HEK293 (cell line): ENCODE data around the gene GTF2F1.

Source experiments
- GLI2 ChIP-seq: fragments of 450-650 bp; formaldehyde crosslinking; IDR thresholded peaks from 2 replicates; pipeline ENCODE4; 2017; ENCODE audit warnings: missing biosample characterization, missing genetic modification characterization, low read depth, borderline replicate concordance
- GLI4 ChIP-seq: fragments of 450-650 bp; formaldehyde crosslinking; IDR thresholded peaks from 2 replicates; pipeline ENCODE4 v1.5.1; 2016; ENCODE audit warnings: missing biosample characterization, missing genetic modification characterization
- HOXC10 ChIP-seq: sonication (generic); formaldehyde crosslinking; IDR thresholded peaks from 2 replicates; pipeline ENCODE4 v1.8.1; 2023; ENCODE audit warnings: mild to moderate bottlenecking, missing genetic modification reagents
- KLF9 ChIP-seq: fragments of 450-650 bp; formaldehyde crosslinking; IDR thresholded peaks from 2 replicates; pipeline ENCODE4 v1.5.1; 2016; ENCODE audit warnings: missing biosample characterization, missing genetic modification characterization, low read depth
- REPIN1 ChIP-seq: fragments of 450-650 bp; formaldehyde crosslinking; IDR thresholded peaks from 2 replicates; pipeline ENCODE4 v1.5.1; 2017; ENCODE audit warnings: missing biosample characterization, missing genetic modification characterization, low read depth
- TCF7L2 ChIP-seq: IDR thresholded peaks from 2 replicates; pipeline ENCODE4 v1.6.1; 2011; ENCODE audit warnings: low read depth, mild to moderate bottlenecking, inconsistent platforms, low read length, moderate library complexity, borderline replicate concordance
- ZFP69B ChIP-seq: fragments of 450-650 bp; formaldehyde crosslinking; IDR thresholded peaks from 2 replicates; pipeline ENCODE4 v1.5.1; 2016; ENCODE audit warnings: missing biosample characterization, missing genetic modification characterization
- ZNF10 ChIP-seq: fragments of 450-650 bp; formaldehyde crosslinking; IDR thresholded peaks from 2 replicates; pipeline ENCODE4 v1.5.1; 2017; ENCODE audit warnings: missing biosample characterization, missing genetic modification characterization
- ZNF114 ChIP-seq: fragments of 450-650 bp; formaldehyde crosslinking; IDR thresholded peaks from 2 replicates; pipeline ENCODE4 v1.5.0; 2017; ENCODE audit warnings: missing biosample characterization, missing genetic modification characterization
- ZNF140 ChIP-seq: fragments of 450-650 bp; formaldehyde crosslinking; IDR thresholded peaks from 2 replicates; pipeline ENCODE4 v1.5.1; 2016; ENCODE audit warnings: missing biosample characterization, missing genetic modification characterization
- ZNF157 ChIP-seq: fragments of 450-650 bp; formaldehyde crosslinking; IDR thresholded peaks from 2 replicates; pipeline ENCODE4 v1.5.1; 2016; ENCODE audit warnings: missing biosample characterization, missing genetic modification characterization
- ZNF184 ChIP-seq: fragments of 450-650 bp; IDR thresholded peaks from 2 replicates; pipeline ENCODE4 v1.5.1; 2018; ENCODE audit warnings: missing biosample characterization, mild to moderate bottlenecking, missing genetic modification characterization
- ZNF202 ChIP-seq: fragments of 450-650 bp; formaldehyde crosslinking; IDR thresholded peaks from 2 replicates; pipeline ENCODE4 v1.5.1; 2016; ENCODE audit warnings: missing biosample characterization, missing genetic modification characterization, borderline replicate concordance
- ZNF214 ChIP-seq: fragments of 450-650 bp; formaldehyde crosslinking; IDR thresholded peaks from 2 replicates; pipeline ENCODE4 v1.5.1; 2017; ENCODE audit warnings: missing biosample characterization, mild to moderate bottlenecking, missing genetic modification characterization, borderline replicate concordance
- ZNF223 ChIP-seq: fragments of 450-650 bp; formaldehyde crosslinking; IDR thresholded peaks from 2 replicates; pipeline ENCODE4 v1.5.1; 2016; ENCODE audit warnings: missing biosample characterization, missing genetic modification characterization
- ZNF248 ChIP-seq: fragments of 450-650 bp; formaldehyde crosslinking; IDR thresholded peaks from 2 replicates; pipeline ENCODE4 v1.5.1; 2017; ENCODE audit warnings: missing biosample characterization, missing genetic modification characterization
- ZNF37A ChIP-seq: fragments of 450-650 bp; IDR thresholded peaks from 2 replicates; pipeline ENCODE4 v1.5.1; 2018; ENCODE audit warnings: missing biosample characterization, missing genetic modification characterization
- ZNF416 ChIP-seq: fragments of 450-650 bp; formaldehyde crosslinking; IDR thresholded peaks from 2 replicates; pipeline ENCODE4 v1.5.1; 2016; ENCODE audit warnings: missing biosample characterization, missing genetic modification characterization
- ZNF510 ChIP-seq: fragments of 450-650 bp; formaldehyde crosslinking; IDR thresholded peaks from 2 replicates; pipeline ENCODE4 v1.5.1; 2018; ENCODE audit warnings: mild to moderate bottlenecking, missing genetic modification characterization, missing biosample characterization; ENCODE audit not compliant: insufficient replicate concordance
- ZNF561 ChIP-seq: fragments of 450-650 bp; IDR thresholded peaks from 2 replicates; pipeline ENCODE4 v1.5.1; 2018; ENCODE audit warnings: missing biosample characterization, missing genetic modification characterization, borderline replicate concordance
- ZNF585B ChIP-seq: fragments of 450-650 bp; formaldehyde crosslinking; IDR thresholded peaks from 2 replicates; pipeline ENCODE4 v1.5.1; 2016; ENCODE audit warnings: missing biosample characterization, missing genetic modification characterization
- ZNF596 ChIP-seq: fragments of 450-650 bp; IDR thresholded peaks from 2 replicates; pipeline ENCODE4 v1.5.0; 2018; ENCODE audit warnings: missing biosample characterization, mild to moderate bottlenecking, missing genetic modification characterization, moderate library complexity
- ZNF629 ChIP-seq: fragments of 450-650 bp; formaldehyde crosslinking; IDR thresholded peaks from 2 replicates; pipeline ENCODE4 v1.5.1; 2017; ENCODE audit warnings: missing biosample characterization, missing genetic modification characterization
- ZNF707 ChIP-seq: fragments of 450-650 bp; formaldehyde crosslinking; IDR thresholded peaks from 2 replicates; pipeline ENCODE4 v1.5.1; 2016; ENCODE audit warnings: missing biosample characterization, missing genetic modification characterization
- ZNF747 ChIP-seq: fragments of 450-650 bp; formaldehyde crosslinking; IDR thresholded peaks from 2 replicates; pipeline ENCODE4 v1.5.1; 2016; ENCODE audit warnings: missing biosample characterization, missing genetic modification characterization
- TF ChIP-seq, protein P1 (sequence below): fragments of 450-650 bp; formaldehyde crosslinking; IDR thresholded peaks from 2 replicates; pipeline ENCODE4 v1.5.1; 2017; ENCODE audit warnings: missing biosample characterization, missing genetic modification characterization
- TF ChIP-seq, protein P2 (sequence below): fragments of 450-650 bp; formaldehyde crosslinking; IDR thresholded peaks from 2 replicates; pipeline ENCODE4 v1.5.1; 2016; ENCODE audit warnings: missing biosample characterization, missing genetic modification characterization
- TF ChIP-seq, protein P3 (sequence below): fragments of 450-650 bp; formaldehyde crosslinking; conservative IDR thresholded peaks from 2 replicates; pipeline ENCODE4 v1.5.1; 2016; ENCODE audit warnings: low read depth, missing biosample characterization, missing genetic modification characterization
- TF ChIP-seq, protein P4 (sequence below): fragments of 450-650 bp; formaldehyde crosslinking; IDR thresholded peaks from 2 replicates; pipeline ENCODE4 v1.5.1; 2016; ENCODE audit warnings: missing biosample characterization, missing genetic modification characterization
- TF ChIP-seq, protein P5 (sequence below): fragments of 450-650 bp; IDR thresholded peaks from 2 replicates; pipeline ENCODE4 v1.5.1; 2018; ENCODE audit warnings: missing biosample characterization, missing genetic modification characterization

Gene GTF2F1

GRCh38 chr19:6373096-6373812 is 19.7 kb downstream of the GTF2F1 start (continued):
- TF ChIP-seq, protein P1, sequence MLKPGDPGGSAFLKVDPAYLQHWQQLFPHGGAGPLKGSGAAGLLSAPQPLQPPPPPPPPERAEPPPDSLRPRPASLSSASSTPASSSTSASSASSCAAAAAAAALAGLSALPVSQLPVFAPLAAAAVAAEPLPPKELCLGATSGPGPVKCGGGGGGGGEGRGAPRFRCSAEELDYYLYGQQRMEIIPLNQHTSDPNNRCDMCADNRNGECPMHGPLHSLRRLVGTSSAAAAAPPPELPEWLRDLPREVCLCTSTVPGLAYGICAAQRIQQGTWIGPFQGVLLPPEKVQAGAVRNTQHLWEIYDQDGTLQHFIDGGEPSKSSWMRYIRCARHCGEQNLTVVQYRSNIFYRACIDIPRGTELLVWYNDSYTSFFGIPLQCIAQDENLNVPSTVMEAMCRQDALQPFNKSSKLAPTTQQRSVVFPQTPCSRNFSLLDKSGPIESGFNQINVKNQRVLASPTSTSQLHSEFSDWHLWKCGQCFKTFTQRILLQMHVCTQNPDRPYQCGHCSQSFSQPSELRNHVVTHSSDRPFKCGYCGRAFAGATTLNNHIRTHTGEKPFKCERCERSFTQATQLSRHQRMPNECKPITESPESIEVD (tag by site-specific recombination): no peak
- TF ChIP-seq ZFP69B: no peak
- no peak for TF ChIP-seq ZNF223 (tag by site-specific recombination)
- TF ChIP-seq ZNF747: no peak
- TF ChIP-seq ZNF707 (tag by site-specific recombination): no peak
- TF ChIP-seq, protein P2, sequence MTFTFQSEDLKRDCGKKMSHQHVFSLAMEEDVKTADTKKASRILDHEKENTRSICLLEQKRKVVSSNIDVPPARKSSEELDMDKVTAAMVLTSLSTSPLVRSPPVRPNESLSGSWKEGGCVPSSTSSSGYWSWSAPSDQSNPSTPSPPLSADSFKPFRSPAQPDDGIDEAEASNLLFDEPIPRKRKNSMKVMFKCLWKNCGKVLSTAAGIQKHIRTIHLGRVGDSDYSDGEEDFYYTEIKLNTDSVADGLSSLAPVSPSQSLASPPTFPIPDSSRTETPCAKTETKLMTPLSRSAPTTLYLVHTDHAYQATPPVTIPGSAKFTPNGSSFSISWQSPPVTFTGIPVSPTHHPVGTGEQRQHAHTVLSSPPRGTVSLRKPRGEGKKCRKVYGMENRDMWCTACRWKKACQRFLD: no peak
- no peak for TF ChIP-seq ZNF596 (tag by site-specific recombination)
- no peak for TF ChIP-seq TCF7L2
- no peak for TF ChIP-seq ZNF157 (tag by site-specific recombination)
- TF ChIP-seq ZNF510 (tag by site-specific recombination): no peak
- TF ChIP-seq GLI2 (tag by site-specific recombination): no peak
- TF ChIP-seq ZNF561: no peak
- TF ChIP-seq ZNF114 (tag by site-specific recombination): no peak
- TF ChIP-seq HOXC10: no peak
- no peak for TF ChIP-seq ZNF585B (tag by site-specific recombination)
- TF ChIP-seq, protein P3, sequence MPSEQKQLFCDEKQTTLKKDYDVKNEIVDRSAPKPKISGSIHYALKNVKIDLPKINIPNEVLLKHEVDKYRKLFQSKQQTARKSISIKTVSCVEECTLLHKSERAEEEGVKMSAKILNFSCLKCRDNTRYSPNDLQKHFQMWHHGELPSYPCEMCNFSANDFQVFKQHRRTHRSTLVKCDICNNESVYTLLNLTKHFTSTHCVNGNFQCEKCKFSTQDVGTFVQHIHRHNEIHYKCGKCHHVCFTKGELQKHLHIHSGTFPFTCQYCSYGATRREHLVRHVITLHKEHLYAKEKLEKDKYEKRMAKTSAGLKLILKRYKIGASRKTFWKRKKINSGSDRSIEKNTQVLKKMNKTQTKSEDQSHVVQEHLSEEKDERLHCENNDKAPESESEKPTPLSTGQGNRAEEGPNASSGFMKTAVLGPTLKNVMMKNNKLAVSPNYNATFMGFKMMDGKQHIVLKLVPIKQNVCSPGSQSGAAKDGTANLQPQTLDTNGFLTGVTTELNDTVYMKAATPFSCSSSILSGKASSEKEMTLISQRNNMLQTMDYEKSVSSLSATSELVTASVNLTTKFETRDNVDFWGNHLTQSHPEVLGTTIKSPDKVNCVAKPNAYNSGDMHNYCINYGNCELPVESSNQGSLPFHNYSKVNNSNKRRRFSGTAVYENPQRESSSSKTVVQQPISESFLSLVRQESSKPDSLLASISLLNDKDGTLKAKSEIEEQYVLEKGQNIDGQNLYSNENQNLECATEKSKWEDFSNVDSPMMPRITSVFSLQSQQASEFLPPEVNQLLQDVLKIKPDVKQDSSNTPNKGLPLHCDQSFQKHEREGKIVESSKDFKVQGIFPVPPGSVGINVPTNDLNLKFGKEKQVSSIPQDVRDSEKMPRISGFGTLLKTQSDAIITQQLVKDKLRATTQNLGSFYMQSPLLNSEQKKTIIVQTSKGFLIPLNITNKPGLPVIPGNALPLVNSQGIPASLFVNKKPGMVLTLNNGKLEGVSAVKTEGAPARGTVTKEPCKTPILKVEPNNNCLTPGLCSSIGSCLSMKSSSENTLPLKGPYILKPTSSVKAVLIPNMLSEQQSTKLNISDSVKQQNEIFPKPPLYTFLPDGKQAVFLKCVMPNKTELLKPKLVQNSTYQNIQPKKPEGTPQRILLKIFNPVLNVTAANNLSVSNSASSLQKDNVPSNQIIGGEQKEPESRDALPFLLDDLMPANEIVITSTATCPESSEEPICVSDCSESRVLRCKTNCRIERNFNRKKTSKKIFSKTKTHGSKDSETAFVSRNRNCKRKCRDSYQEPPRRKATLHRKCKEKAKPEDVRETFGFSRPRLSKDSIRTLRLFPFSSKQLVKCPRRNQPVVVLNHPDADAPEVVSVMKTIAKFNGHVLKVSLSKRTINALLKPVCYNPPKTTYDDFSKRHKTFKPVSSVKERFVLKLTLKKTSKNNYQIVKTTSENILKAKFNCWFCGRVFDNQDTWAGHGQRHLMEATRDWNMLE (tag by site-specific recombination): no peak
- no peak for TF ChIP-seq ZNF248 (tag by site-specific recombination)
- TF ChIP-seq ZNF10: no peak
- no peak for TF ChIP-seq ZNF214 (tag by site-specific recombination)
- TF ChIP-seq, protein P4, sequence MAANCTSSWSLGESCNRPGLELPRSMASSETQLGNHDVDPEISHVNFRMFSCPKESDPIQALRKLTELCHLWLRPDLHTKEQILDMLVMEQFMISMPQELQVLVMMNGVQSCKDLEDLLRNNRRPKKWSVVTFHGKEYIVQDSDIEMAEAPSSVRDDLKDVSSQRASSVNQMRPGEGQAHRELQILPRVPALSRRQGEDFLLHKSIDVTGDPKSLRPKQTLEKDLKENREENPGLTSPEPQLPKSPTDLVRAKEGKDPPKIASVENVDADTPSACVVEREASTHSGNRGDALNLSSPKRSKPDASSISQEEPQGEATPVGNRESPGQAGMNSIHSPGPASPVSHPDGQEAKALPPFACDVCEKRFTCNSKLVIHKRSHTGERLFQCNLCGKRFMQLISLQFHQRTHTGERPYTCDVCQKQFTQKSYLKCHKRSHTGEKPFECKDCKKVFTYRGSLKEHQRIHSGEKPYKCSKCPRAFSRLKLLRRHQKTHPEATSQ (tag by site-specific recombination): no peak
- no peak for TF ChIP-seq ZNF37A (tag by site-specific recombination)
- no peak for TF ChIP-seq ZNF202 (tag by site-specific recombination)
- no peak for TF ChIP-seq ZNF416 (tag by site-specific recombination)
- TF ChIP-seq, protein P5, sequence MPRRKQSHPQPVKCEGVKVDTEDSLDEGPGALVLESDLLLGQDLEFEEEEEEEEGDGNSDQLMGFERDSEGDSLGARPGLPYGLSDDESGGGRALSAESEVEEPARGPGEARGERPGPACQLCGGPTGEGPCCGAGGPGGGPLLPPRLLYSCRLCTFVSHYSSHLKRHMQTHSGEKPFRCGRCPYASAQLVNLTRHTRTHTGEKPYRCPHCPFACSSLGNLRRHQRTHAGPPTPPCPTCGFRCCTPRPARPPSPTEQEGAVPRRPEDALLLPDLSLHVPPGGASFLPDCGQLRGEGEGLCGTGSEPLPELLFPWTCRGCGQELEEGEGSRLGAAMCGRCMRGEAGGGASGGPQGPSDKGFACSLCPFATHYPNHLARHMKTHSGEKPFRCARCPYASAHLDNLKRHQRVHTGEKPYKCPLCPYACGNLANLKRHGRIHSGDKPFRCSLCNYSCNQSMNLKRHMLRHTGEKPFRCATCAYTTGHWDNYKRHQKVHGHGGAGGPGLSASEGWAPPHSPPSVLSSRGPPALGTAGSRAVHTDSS (tag by site-specific recombination): no peak
- TF ChIP-seq ZNF629 (tag by site-specific recombination): no peak
- no peak for TF ChIP-seq GLI4 (tag by site-specific recombination)
- TF ChIP-seq KLF9: peak; percentile 84
- TF ChIP-seq ZNF184 (tag by site-specific recombination): no peak
- TF ChIP-seq REPIN1 (tag by site-specific recombination): no peak
- no peak for TF ChIP-seq ZNF140
